Kidney epithelial cell (primary cell): ENCODE results near the gene CXCL12. TPM values are rescaled to one million over a fixed set of nuclear protein-coding genes. Genes with fewer than 3 reads are reported as not detected.

Experiments
- DNase-seq: peaks from one replicate; pipeline ENCODE4 v3.0.0-alpha.2; 2010; ENCODE audit warnings: low read depth
- H3K27me3 ChIP-seq: 2 replicates; pipeline ENCODE4 v1.6.0; 2011; ENCODE audit warnings: low read length; ENCODE audit not compliant: control insufficient read depth, insufficient read depth
- H3K36me3 ChIP-seq: 2 replicates; pipeline ENCODE4 v1.5.1; 2011; ENCODE audit warnings: low read length; ENCODE audit not compliant: control insufficient read depth, insufficient read depth
- H3K4me3 ChIP-seq: 2 replicates; pipeline ENCODE4 v1.5.1; 2011; ENCODE audit warnings: low read depth, mild to moderate bottlenecking, control low read depth, low read length
- CTCF ChIP-seq: IDR thresholded peaks from 2 replicates; pipeline ENCODE4 v1.5.1; 2011; ENCODE audit warnings: mild to moderate bottlenecking, moderate library complexity, low read length, control low read depth, inconsistent platforms; ENCODE audit not compliant: insufficient read depth, poor library complexity, severe bottlenecking
- total RNA-seq: library from RNA; depleted of rRNA; stranded (reverse); fragments of >200 nt; gene quantifications from 2 replicates; pipeline ENCODE4 v1.2.3, GENCODE V29; 2015

Gene CXCL12
- total RNA-seq, 1 donor from 2014 or later, result 13.5 TPM

GRCh38 chr10:44354771-44355170 is 30.1 kb downstream of the CXCL12 start:
- H3K4me3 ChIP-seq, result no peak overlapping the region

DNA sequence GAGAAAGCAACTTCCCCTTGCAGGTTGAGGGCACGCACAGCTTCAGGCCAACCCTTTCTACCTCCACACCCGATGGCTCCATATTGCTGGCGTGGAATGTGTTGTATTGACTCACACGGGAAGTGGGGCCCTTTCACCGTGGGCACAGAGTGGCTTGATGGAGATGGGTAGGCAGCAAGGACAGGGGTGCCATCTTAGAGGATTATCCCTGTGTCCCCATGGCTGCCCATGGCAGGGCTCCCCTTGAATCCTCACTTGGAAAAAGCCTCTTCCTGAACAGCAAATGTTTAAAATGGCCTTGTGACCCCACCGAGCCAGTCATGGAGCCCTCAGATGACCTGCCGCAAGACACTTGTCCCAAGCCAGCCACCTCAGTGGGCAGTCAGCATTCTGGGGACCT is 31.2 kb downstream of the CXCL12 start:
- H3K27me3 ChIP-seq, result no peaks in the 10 kb centered on the region
- DNase-seq, result no peak
- H3K36me3 ChIP-seq, result no peaks in the 10 kb centered on the region
- TF ChIP-seq CTCF, result no peak
- no peak overlapping the region for H3K4me3 ChIP-seq

More at GRCh38 chr10:44354771-44355170, 30.1 kb downstream of the CXCL12 start:
- TF ChIP-seq CTCF, result no peak
- DNase-seq, result no peak
- no peaks in the 10 kb centered on the region for H3K36me3 ChIP-seq
- H3K27me3 ChIP-seq, result no peaks in the 10 kb centered on the region

GRCh38 chr10:44353128-44353390 is 31.8 kb downstream of the CXCL12 start:
- TF ChIP-seq CTCF, result no peak
- H3K36me3 ChIP-seq, result no peaks in the 10 kb centered on the region
- no peak for DNase-seq
- H3K4me3 ChIP-seq, result no peak overlapping the region
- H3K27me3 ChIP-seq, result no peaks in the 10 kb centered on the region

DNA sequence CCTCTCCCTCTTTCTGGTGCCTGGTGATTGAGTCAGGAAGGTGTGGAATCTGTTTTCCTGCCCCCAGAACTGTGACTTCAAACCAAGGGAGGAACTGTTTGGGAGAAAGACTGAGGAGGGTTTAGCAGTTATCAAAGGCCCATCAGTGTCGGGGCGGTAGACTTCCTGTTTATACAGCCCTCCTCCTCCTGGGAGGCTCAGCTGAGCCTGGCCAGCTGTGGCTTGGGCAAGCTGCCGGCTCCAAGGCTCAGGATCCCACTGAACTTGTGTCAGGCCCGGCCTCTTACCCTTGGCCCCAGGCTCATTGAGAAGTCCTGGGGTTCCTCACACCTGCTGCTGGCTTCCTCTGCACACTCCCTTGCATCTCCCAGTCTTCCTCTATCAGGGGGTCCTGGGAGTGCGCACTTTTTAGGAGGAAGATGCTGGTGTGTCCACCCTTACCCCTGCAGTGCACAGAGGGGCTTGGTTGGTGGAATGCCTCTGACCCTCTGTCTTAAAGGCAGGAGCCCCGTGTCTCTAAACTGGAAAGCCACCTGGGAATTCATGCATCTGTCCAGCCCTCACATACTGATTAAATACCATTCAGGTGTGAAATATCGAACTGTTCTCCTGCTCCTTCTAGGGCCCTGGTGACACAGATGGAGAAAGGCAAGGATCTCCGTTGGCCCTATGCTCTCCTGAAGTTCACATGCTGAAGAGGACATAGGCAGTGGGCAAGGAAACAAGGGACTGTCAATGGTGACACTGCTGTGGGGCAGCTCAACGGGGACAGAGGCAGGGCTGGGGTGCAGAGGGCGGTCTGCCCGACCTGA is 32.4 kb downstream of the CXCL12 start:
- DNase-seq, result no peak
- Histone ChIP-seq H3K36me3 (no peaks in the 10 kb centered on the region), H3K27me3 (no peaks in the 10 kb centered on the region), H3K4me3 (no peak overlapping the region)
- no peak for TF ChIP-seq CTCF

DNA sequence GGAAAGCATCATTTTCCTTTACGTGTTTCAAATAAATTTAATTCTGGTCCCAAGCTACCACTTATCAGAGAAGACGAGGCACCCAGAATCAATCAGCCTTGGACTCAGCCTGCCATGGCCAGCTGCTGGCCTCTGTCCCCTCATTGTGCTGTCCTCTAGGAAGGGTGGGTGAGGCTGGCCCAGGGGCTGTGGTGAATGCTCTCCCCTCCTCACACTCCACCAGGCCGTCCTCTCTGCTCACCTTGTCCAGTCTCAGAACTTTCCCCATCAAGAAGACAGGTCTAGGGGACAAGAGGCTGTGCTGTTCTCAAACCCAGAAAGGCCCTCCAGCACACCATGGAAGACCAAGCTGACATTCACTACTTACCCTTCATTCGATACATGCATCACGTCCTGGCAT is 36.4 kb downstream of the CXCL12 start:
- Histone ChIP-seq H3K4me3 (no peak overlapping the region), H3K27me3 (no peaks in the 10 kb centered on the region), H3K36me3 (no peaks in the 10 kb centered on the region)
- no peak for DNase-seq
- no peak for TF ChIP-seq CTCF
